ENCODE data around the gene TMEM266.

GRCh38 chr15:76118767-76119166 is 59.0 kb downstream of the TMEM266 start:
- no peak for TF ChIP-seq POLR2AphosphoS5 (IDR thresholded peaks at IDR 0.05)
- TF ChIP-seq, protein P1, sequence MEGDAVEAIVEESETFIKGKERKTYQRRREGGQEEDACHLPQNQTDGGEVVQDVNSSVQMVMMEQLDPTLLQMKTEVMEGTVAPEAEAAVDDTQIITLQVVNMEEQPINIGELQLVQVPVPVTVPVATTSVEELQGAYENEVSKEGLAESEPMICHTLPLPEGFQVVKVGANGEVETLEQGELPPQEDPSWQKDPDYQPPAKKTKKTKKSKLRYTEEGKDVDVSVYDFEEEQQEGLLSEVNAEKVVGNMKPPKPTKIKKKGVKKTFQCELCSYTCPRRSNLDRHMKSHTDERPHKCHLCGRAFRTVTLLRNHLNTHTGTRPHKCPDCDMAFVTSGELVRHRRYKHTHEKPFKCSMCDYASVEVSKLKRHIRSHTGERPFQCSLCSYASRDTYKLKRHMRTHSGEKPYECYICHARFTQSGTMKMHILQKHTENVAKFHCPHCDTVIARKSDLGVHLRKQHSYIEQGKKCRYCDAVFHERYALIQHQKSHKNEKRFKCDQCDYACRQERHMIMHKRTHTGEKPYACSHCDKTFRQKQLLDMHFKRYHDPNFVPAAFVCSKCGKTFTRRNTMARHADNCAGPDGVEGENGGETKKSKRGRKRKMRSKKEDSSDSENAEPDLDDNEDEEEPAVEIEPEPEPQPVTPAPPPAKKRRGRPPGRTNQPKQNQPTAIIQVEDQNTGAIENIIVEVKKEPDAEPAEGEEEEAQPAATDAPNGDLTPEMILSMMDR (IDR thresholded peaks at IDR 0.05), result no peak
- no peak for TF ChIP-seq POLR2A (IDR thresholded peaks at IDR 0.05; ENCODE audit: low read depth)
- no peak for TF ChIP-seq EP300 (IDR thresholded peaks at IDR 0.05)
